GM23338 (cell line): ENCODE data around the gene PPP4R2. TPM values are rescaled to one million over a fixed set of nuclear protein-coding genes. Genes with fewer than 3 reads are reported as not detected.

ENCODE experiments used
- ATAC-seq: fragments of 200-7000 bp; cut with Tn5 transposase; 3 replicates; pipeline ENCODE4 v1.9.1; 2020
- DNase-seq: peaks from one replicate; pipeline ENCODE4 v3.0.0-alpha.2; 2015; ENCODE audit warnings: low spot score
- H2AFZ ChIP-seq: fragments of 200-600 bp; sonication (generic); 2 replicates; pipeline ENCODE4 v1.8.0; 2016; ENCODE audit warnings: antibody characterized with exemption, mild to moderate bottlenecking, moderate library complexity
- H3F3A ChIP-seq: fragments of 200-600 bp; sonication (generic); replicated peaks from 2 replicates; pipeline ENCODE4 v1.8.0; 2017; ENCODE audit warnings: antibody characterized with exemption, mixed run types, low read depth
- H3K27ac ChIP-seq: fragments of 200-600 bp; sonication (generic); 2 replicates; pipeline ENCODE4 v1.6.1; 2016; ENCODE audit warnings: low read depth
- H3K27me3 ChIP-seq: fragments of 200-600 bp; sonication (generic); 2 replicates; pipeline ENCODE4 v1.8.0; 2016; ENCODE audit warnings: mild to moderate bottlenecking, mixed run types, moderate library complexity; ENCODE audit not compliant: insufficient read depth
- H3K36me3 ChIP-seq: fragments of 200-600 bp; sonication (generic); 2 replicates; pipeline ENCODE4 v1.8.0; 2016; ENCODE audit warnings: mild to moderate bottlenecking; ENCODE audit not compliant: insufficient read depth
- H3K4me1 ChIP-seq: fragments of 200-600 bp; sonication (generic); 2 replicates; pipeline ENCODE4 v1.8.0; 2016; ENCODE audit warnings: mild to moderate bottlenecking, moderate library complexity; ENCODE audit not compliant: insufficient read depth
- H3K4me2 ChIP-seq: fragments of 200-600 bp; sonication (generic); 2 replicates; pipeline ENCODE4 v1.7.1; 2017; ENCODE audit warnings: mixed run types
- H3K4me3 ChIP-seq: fragments of 200-600 bp; sonication (generic); 2 replicates; pipeline ENCODE4 v1.6.1; 2016; ENCODE audit warnings: mixed run types
- H3K79me2 ChIP-seq: fragments of 200-600 bp; sonication (generic); replicated peaks from 2 replicates; pipeline ENCODE4 v1.8.0; 2017; ENCODE audit warnings: mild to moderate bottlenecking; ENCODE audit not compliant: insufficient read depth
- H3K9me2 ChIP-seq: fragments of 200-600 bp; sonication (generic); 2 replicates; pipeline ENCODE4 v1.8.0; 2017; ENCODE audit not compliant: insufficient read depth
- H4K20me1 ChIP-seq: fragments of 200-600 bp; sonication (generic); replicated peaks from 2 replicates; pipeline ENCODE4 v1.8.0; 2017; ENCODE audit warnings: mild to moderate bottlenecking; ENCODE audit not compliant: insufficient read depth
- H3K27ac Mint-ChIP-seq: 2 replicates; pipeline ENCODE4 v1.8.0; 2020; ENCODE audit warnings: inconsistent platforms, mild to moderate bottlenecking, moderate library complexity, mixed read lengths
- H3K27me3 Mint-ChIP-seq: 3 replicates; pipeline ENCODE4 v1.8.0; 2022; ENCODE audit warnings: low read depth, mild to moderate bottlenecking, moderate library complexity, mixed read lengths, inconsistent platforms; ENCODE audit not compliant: insufficient read depth, poor library complexity
- H3K36me3 Mint-ChIP-seq: 3 replicates; pipeline ENCODE4 v1.8.0; 2021; ENCODE audit warnings: low read depth, mild to moderate bottlenecking, inconsistent platforms, moderate library complexity, mixed read lengths
- H3K4me1 Mint-ChIP-seq: 3 replicates; pipeline ENCODE4 v1.8.0; 2020; ENCODE audit warnings: mild to moderate bottlenecking, inconsistent platforms, mixed read lengths
- H3K4me3 Mint-ChIP-seq: 3 replicates; pipeline ENCODE4 v1.8.0; 2021; ENCODE audit warnings: moderate library complexity, mild to moderate bottlenecking, inconsistent platforms, mixed read lengths
- H3K9me3 Mint-ChIP-seq: 3 replicates; pipeline ENCODE4 v1.8.0; 2020; ENCODE audit warnings: moderate library complexity, mild to moderate bottlenecking, inconsistent platforms, mixed read lengths
- CREB1 ChIP-seq: fragments of 250-450 bp; sonication (Bioruptor Pico); IDR thresholded peaks from 2 replicates; pipeline ENCODE4 v1.5.0; 2020; ENCODE audit warnings: low read depth, mild to moderate bottlenecking, moderate library complexity
- CTCF ChIP-seq, 2 experiments: fragments of 200-600 bp in 1 of 2; sonication (generic) in 1 of 2; conservative IDR thresholded peaks; 2 replicates each; pipeline versions ENCODE4 v1.5.1 to v1.6.1; 2016 to 2017; ENCODE audit warnings: antibody characterized with exemption in 2 of 2, low read depth in 2 of 2, mild to moderate bottlenecking in 2 of 2, moderate library complexity in 1 of 2
- ETS1 ChIP-seq: IDR thresholded peaks from 2 replicates; pipeline ENCODE4 v1.6.1; 2016; ENCODE audit warnings: antibody characterized with exemption
- EZH2 ChIP-seq: fragments of 200-600 bp; sonication (generic); IDR thresholded peaks from one replicate; pipeline ENCODE4 v1.8.0; 2017; ENCODE audit warnings: antibody characterized with exemption, mild to moderate bottlenecking, low read depth; ENCODE audit not compliant: unreplicated experiment
- EZH2phosphoT487 ChIP-seq: fragments of 200-600 bp; sonication (generic); IDR thresholded peaks from one replicate; pipeline ENCODE4 v1.8.1; 2018; ENCODE audit warnings: antibody characterized with exemption; ENCODE audit not compliant: unreplicated experiment
- JUNB ChIP-seq: IDR thresholded peaks from one replicate; pipeline ENCODE4 v1.6.1; 2016; ENCODE audit warnings: antibody characterized with exemption; ENCODE audit not compliant: unreplicated experiment
- NANOG ChIP-seq: IDR thresholded peaks from 2 replicates; pipeline ENCODE4 v1.6.1; 2016; ENCODE audit warnings: antibody characterized with exemption, borderline replicate concordance
- POLR2AphosphoS5 ChIP-seq: IDR thresholded peaks from 2 replicates; pipeline ENCODE4 v1.6.1; 2016; ENCODE audit warnings: antibody characterized with exemption, low read depth
- REST ChIP-seq: IDR thresholded peaks from one replicate; pipeline ENCODE4 v1.6.1; 2018; ENCODE audit warnings: antibody characterized with exemption; ENCODE audit not compliant: unreplicated experiment
- STAT1 ChIP-seq: IDR thresholded peaks from one replicate; pipeline ENCODE4 v1.6.1; 2016; ENCODE audit warnings: antibody characterized with exemption; ENCODE audit not compliant: unreplicated experiment
- ZNF114 ChIP-seq: fragments of 250-450 bp; sonication (Bioruptor Pico); IDR thresholded peaks from 2 replicates; pipeline ENCODE4 v1.5.0; 2020; ENCODE audit warnings: mild to moderate bottlenecking, moderate library complexity
- ZNF331 ChIP-seq: fragments of 250-450 bp; sonication (Bioruptor Pico); IDR thresholded peaks from 2 replicates; pipeline ENCODE4 v1.5.0; 2020; ENCODE audit warnings: low read depth, mild to moderate bottlenecking, moderate library complexity
- ZNF462 ChIP-seq: fragments of 250-450 bp; sonication (Bioruptor Pico); IDR thresholded peaks from 2 replicates; pipeline ENCODE4 v1.5.0; 2020; ENCODE audit warnings: mild to moderate bottlenecking, moderate library complexity
- polyA plus RNA-seq: library from polyadenylated mRNA; unstranded; fragments of >200 nt; fragmentation: Nextera tagmentation; extraction: Ambion mirVana; gene quantifications from 2 replicates; pipeline ENCODE4 v1.2.1, GENCODE V29; 2016
- total RNA-seq: library from RNA; depleted of rRNA; stranded (reverse); fragments of >200 nt; shearing (Covaris generic); gene quantifications from 2 replicates; pipeline ENCODE4 v1.2.3, GENCODE V29; 2014

PPP4R2 gene
- total and polyA plus RNA-seq, 2 experiments from 2014 or later, result 62.7 to 117 TPM

- no peak for ATAC-seq
- no peak overlapping the region for H3K4me3 Mint-ChIP-seq
- Histone ChIP-seq H3K4me2 (no peak overlapping the region), H4K20me1 (peaks cover 70% of the 10 kb centered on the region), H3K36me3 (no peaks in the 10 kb centered on the region), H2AFZ (no peak overlapping the region), H3K79me2 (no peaks in the 10 kb centered on the region; the same call in 1 of the 2 replicates), H3K27me3 (no peaks in the 10 kb centered on the region), H3K4me1 (peaks cover 27% of the 10 kb centered on the region), H3F3A (no peaks in the 10 kb centered on the region), H3K4me3 (no peak overlapping the region), H3K27ac (no peak overlapping the region), H3K9me2 (no peaks in the 10 kb centered on the region)
- H3K4me1 Mint-ChIP-seq, result peaks cover 31% of the 10 kb centered on the region; the same call in 2 of the 3 replicates
- no peaks in the 10 kb centered on the region for H3K9me3 Mint-ChIP-seq
- H3K27me3 Mint-ChIP-seq, result peaks cover 2% of the 10 kb centered on the region
- H3K36me3 Mint-ChIP-seq, result peaks cover 17% of the 10 kb centered on the region; the same call in 2 of the 3 replicates
- no peak for TF ChIP-seq POLR2AphosphoS5
- TF ChIP-seq JUNB, result no peak
- no peak for TF ChIP-seq STAT1
- TF ChIP-seq ETS1, result no peak
- no peak for TF ChIP-seq REST
- no peak for TF ChIP-seq CTCF (conservative IDR thresholded peaks at IDR 0.05; ENCODE audit: low read depth in 2 of 2)
- no peak for TF ChIP-seq ZNF462
- no peak for TF ChIP-seq ZNF331 (CRISPR knock-in tag)
- TF ChIP-seq EZH2, result no peak
- TF ChIP-seq EZH2phosphoT487, result no peak
- TF ChIP-seq CREB1 (CRISPR knock-in tag), result no peak
- TF ChIP-seq NANOG, result no peak
- no peak for TF ChIP-seq ZNF114 (CRISPR knock-in tag)
- DNase-seq, result no peak
- no peak overlapping the region for H3K27ac Mint-ChIP-seq
Measured at GRCh38 chr3:73018790-73019441, 22.3 kb downstream of the PPP4R2 start.
